Activated T-helper 2 cell treated with anti-CD3 and anti-CD28 coated beads, Interferon-gamma antibody, Interleukin-2, Interleukin-4, amounts not matched to agents 10 μg/mL and 5 μg/mL and 100 μg/mL, durations not matched to agents 14 hours and 24 hours and 36 hours (primary cell): ENCODE results near the gene NDUFB4. TPM values are rescaled to one million over a fixed set of nuclear protein-coding genes. Genes with fewer than 3 reads are reported as not detected.
"Not testable (repeated sequence)": the region's sequence is repeated elsewhere in the genome, so short reads cannot be mapped to it uniquely, and the experiment has no call there.

Source experiments
- DNase-seq: peaks from one replicate; pipeline ENCODE4 v3.0.0; 2021; ENCODE audit warnings: low spot score
- H3K27ac Mint-ChIP-seq: one replicate; pipeline ENCODE4 v1.8.0; 2021; ENCODE audit warnings: mixed read lengths
- H3K27me3 Mint-ChIP-seq: one replicate; pipeline ENCODE4 v1.8.0; 2021; ENCODE audit warnings: low read depth, mixed read lengths
- H3K36me3 Mint-ChIP-seq: one replicate; pipeline ENCODE4 v1.8.0; 2021; ENCODE audit warnings: low read depth, mixed read lengths
- H3K4me1 Mint-ChIP-seq: one replicate; pipeline ENCODE4 v1.8.0; 2021; ENCODE audit warnings: low read depth, mixed read lengths
- H3K4me3 Mint-ChIP-seq: one replicate; pipeline ENCODE4 v1.8.0; 2021; ENCODE audit warnings: low read depth, mild to moderate bottlenecking, moderate library complexity, mixed read lengths
- H3K9me3 Mint-ChIP-seq: one replicate; pipeline ENCODE4 v1.8.0; 2021; ENCODE audit warnings: mixed read lengths
- intact Hi-C: fragments of 100-400 bp; cut with micrococcal nuclease; formaldehyde crosslinking; loops from one replicate; pipeline ENCODE4 v1.15.1; 2023
- total RNA-seq: library from RNA; stranded (reverse); gene quantifications from 2 replicates; pipeline ENCODE4 v1.2.3, GENCODE V29; 2022

Gene NDUFB4
- total RNA-seq, 1 donor from 2014 or later = 154 TPM

GRCh38 chr3:120623727-120624093 is 27.6 kb downstream of the NDUFB4 start:
- intact Hi-C loops = loop anchor here (2.0 kb wide), 1 partner anchor 171 kb away; no protein-coding TSS in a partner anchor
- Mint-ChIP-seq H3K27me3 (no peaks in the 10 kb centered on the region), H3K4me3 (no peak overlapping the region), H3K9me3 (peaks cover 13% of the 10 kb centered on the region), H3K27ac (no peak overlapping the region), H3K4me1 (no peaks in the 10 kb centered on the region), H3K36me3 (no peaks in the 10 kb centered on the region)
- DNase-seq = no peak

DNA sequence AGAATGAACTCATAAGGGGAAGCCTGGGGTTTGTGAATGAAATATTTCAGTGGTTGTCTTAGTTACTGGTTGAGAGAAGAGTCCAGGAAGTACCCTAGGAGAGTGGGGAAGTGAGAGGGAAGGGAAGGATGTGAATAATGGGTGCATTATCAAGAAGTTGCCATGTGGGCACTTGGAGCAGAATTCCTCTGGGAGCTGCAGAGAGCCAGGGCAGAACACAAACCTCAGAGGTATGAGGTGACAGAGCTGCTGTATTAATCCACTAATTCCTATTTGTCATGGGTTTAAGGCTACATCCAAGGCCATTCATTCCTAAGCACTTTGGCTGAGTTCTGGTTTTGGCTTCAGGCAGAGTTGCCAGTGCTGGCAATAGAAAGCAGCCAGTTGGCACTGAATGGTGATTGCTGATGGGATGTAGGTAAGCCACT is 29.0 kb downstream of the NDUFB4 start:
- no peak for DNase-seq
- intact Hi-C loops = no loop called here
- H3K9me3 Mint-ChIP-seq = peaks cover 13% of the 10 kb centered on the region
- no peaks in the 10 kb centered on the region for H3K36me3 Mint-ChIP-seq
- no peak overlapping the region for H3K4me3 Mint-ChIP-seq
- H3K4me1 Mint-ChIP-seq = no peaks in the 10 kb centered on the region
- no peaks in the 10 kb centered on the region for H3K27me3 Mint-ChIP-seq
- no peak overlapping the region for H3K27ac Mint-ChIP-seq

GRCh38 chr3:120634539-120634938 is 38.4 kb downstream of the NDUFB4 start:
- no peaks in the 10 kb centered on the region for H3K36me3 Mint-ChIP-seq
- H3K4me3 Mint-ChIP-seq = no peak overlapping the region
- DNase-seq = no peak
- H3K27ac Mint-ChIP-seq = no peak overlapping the region
- H3K4me1 Mint-ChIP-seq = no peaks in the 10 kb centered on the region
- intact Hi-C loops = no loop called here
- H3K9me3 Mint-ChIP-seq = no peaks in the 10 kb centered on the region
- H3K27me3 Mint-ChIP-seq = no peaks in the 10 kb centered on the region

- DNase-seq = no peak
- no peak overlapping the region for H3K4me3 Mint-ChIP-seq
- intact Hi-C loops = no loop called here
- no peaks in the 10 kb centered on the region for H3K36me3 Mint-ChIP-seq
- no peak overlapping the region for H3K27ac Mint-ChIP-seq
- H3K9me3 Mint-ChIP-seq = no peaks in the 10 kb centered on the region
- H3K4me1 Mint-ChIP-seq = peaks cover 2% of the 10 kb centered on the region
- no peaks in the 10 kb centered on the region for H3K27me3 Mint-ChIP-seq
Observed at GRCh38 chr3:120636795-120637401, 40.8 kb downstream of the NDUFB4 start.

- H3K4me3 Mint-ChIP-seq = no peak overlapping the region
- H3K9me3 Mint-ChIP-seq = no peaks in the 10 kb centered on the region
- DNase-seq = no peak
- H3K27ac Mint-ChIP-seq = no peak overlapping the region
- H3K4me1 Mint-ChIP-seq = peaks cover 2% of the 10 kb centered on the region
- H3K27me3 Mint-ChIP-seq = no peaks in the 10 kb centered on the region
- H3K36me3 Mint-ChIP-seq = no peaks in the 10 kb centered on the region
- intact Hi-C loops = no loop called here
Observed at GRCh38 chr3:120637851-120638559, 41.9 kb downstream of the NDUFB4 start.

GRCh38 chr3:120638820-120639219 is 42.7 kb downstream of the NDUFB4 start:
- H3K27ac Mint-ChIP-seq, intact Hi-C loops, H3K9me3 Mint-ChIP-seq, H3K4me3 Mint-ChIP-seq, H3K4me1 Mint-ChIP-seq, H3K36me3 Mint-ChIP-seq, DNase-seq, H3K27me3 Mint-ChIP-seq: not testable (repeated sequence)

DNA sequence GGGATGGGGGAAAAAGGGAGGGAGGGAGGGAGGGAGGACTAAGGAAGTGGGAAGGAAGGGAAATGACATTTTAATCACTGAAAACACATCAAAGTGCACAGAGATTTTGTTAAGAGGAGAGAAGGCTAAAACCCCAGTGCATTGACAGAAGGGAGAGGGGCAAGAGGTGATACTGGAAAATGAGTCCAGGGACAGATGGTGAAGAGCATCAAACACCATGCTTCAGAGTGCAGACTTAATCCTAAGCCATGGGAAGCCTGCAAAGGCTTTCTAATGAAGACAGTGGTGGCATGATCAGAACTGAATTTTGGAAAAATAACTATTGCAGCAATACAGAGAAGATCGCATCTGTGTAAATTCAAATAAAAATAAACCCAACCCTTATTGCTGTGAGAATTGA is 44.1 kb downstream of the NDUFB4 start:
- no peak for DNase-seq
- H3K4me3 Mint-ChIP-seq = no peak overlapping the region
- no peak overlapping the region for H3K27ac Mint-ChIP-seq
- H3K4me1 Mint-ChIP-seq = peaks cover 2% of the 10 kb centered on the region
- no peaks in the 10 kb centered on the region for H3K36me3 Mint-ChIP-seq
- H3K9me3 Mint-ChIP-seq = no peaks in the 10 kb centered on the region
- intact Hi-C loops = no loop called here
- no peaks in the 10 kb centered on the region for H3K27me3 Mint-ChIP-seq

DNA sequence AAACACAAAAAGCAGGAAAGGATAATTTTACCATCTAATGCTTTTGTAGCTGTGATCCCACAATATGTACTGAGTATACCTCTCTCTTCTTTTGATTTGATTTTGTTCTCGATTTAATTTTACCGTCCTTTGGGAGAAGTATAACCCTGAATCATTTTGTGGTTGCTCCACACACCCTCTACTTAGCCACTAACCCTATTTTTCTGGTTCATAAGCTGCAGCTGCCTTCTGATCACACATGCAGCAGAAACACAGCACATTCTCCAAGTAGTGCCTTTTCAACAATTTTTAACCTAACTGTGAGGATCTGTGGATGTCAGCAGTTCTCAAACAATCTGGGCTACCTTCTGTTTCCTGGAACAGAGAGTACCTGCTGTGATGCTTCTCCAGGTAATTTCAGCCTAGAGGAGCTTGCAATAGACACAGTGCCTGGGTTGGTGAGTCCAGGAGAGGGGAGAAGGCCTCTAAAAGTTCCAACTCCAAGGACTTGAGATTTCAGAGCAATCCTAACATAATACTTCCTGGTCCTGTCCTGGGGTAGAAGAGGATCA is 45.6 kb downstream of the NDUFB4 start:
- no peaks in the 10 kb centered on the region for H3K36me3 Mint-ChIP-seq
- DNase-seq = no peak
- H3K27me3 Mint-ChIP-seq = no peaks in the 10 kb centered on the region
- peaks cover 2% of the 10 kb centered on the region for H3K4me1 Mint-ChIP-seq
- intact Hi-C loops = no loop called here
- H3K27ac Mint-ChIP-seq = no peak overlapping the region
- H3K4me3 Mint-ChIP-seq = no peak overlapping the region
- H3K9me3 Mint-ChIP-seq = no peaks in the 10 kb centered on the region

GRCh38 chr3:120642368-120642948 is 46.3 kb downstream of the NDUFB4 start:
- no peaks in the 10 kb centered on the region for H3K9me3 Mint-ChIP-seq
- intact Hi-C loops = no loop called here
- H3K36me3 Mint-ChIP-seq = no peaks in the 10 kb centered on the region
- H3K4me3 Mint-ChIP-seq = no peak overlapping the region
- no peak for DNase-seq
- no peak overlapping the region for H3K27ac Mint-ChIP-seq
- H3K4me1 Mint-ChIP-seq = peaks cover 2% of the 10 kb centered on the region
- no peaks in the 10 kb centered on the region for H3K27me3 Mint-ChIP-seq

GRCh38 chr3:120645083-120645845 is 49.1 kb downstream of the NDUFB4 start:
- no peak for DNase-seq
- Mint-ChIP-seq H3K4me3 (no peak overlapping the region), H3K4me1 (no peaks in the 10 kb centered on the region), H3K27me3 (no peaks in the 10 kb centered on the region), H3K36me3 (no peaks in the 10 kb centered on the region), H3K27ac (no peak overlapping the region), H3K9me3 (no peaks in the 10 kb centered on the region)
- intact Hi-C loops = no loop called here

DNA sequence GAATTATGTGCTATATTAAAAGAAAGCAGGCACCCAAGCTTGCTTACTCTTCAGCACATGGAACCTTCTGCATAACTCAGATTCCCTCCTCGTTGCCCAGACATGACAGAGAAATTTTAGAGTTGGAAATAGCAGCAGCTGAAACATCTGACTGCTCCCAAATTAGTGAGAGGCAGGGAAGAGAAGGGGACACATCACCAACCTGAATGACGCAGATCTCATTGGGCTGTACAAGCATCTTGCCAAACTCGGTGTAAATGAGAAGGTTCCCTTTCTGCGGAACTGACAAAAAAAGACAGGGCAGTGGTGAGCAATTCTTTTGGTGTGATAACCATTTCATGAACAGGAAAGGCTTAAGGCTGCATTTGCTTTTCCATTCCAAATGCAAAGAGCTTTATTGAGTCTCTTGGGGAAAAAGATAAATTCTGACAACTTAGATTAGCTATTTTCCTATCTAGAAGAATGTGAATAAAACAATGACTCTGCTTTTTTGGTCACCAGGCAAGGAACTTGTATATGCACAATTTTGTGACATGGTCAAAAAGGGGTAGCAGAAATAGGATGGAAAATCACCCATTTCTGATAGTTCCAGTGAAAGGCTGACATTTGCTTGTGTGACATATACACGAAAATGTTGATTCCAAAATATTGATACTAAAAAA is 50.8 kb downstream of the NDUFB4 start:
- no peaks in the 10 kb centered on the region for H3K27me3 Mint-ChIP-seq
- no peak for DNase-seq
- no peaks in the 10 kb centered on the region for H3K9me3 Mint-ChIP-seq
- H3K36me3 Mint-ChIP-seq = no peaks in the 10 kb centered on the region
- H3K4me3 Mint-ChIP-seq = no peak overlapping the region
- no peak overlapping the region for H3K27ac Mint-ChIP-seq
- H3K4me1 Mint-ChIP-seq = no peaks in the 10 kb centered on the region
- intact Hi-C loops = no loop called here

- H3K4me1 Mint-ChIP-seq = no peaks in the 10 kb centered on the region
Observed at GRCh38 chr3:120648290-120648689, 52.2 kb downstream of the NDUFB4 start.

More at GRCh38 chr3:120648290-120648689, 52.2 kb downstream of the NDUFB4 start:
- no peak overlapping the region for H3K4me3 Mint-ChIP-seq
- intact Hi-C loops = no loop called here
- H3K27me3 Mint-ChIP-seq = no peaks in the 10 kb centered on the region
- H3K27ac Mint-ChIP-seq = no peak overlapping the region
- H3K9me3 Mint-ChIP-seq = no peaks in the 10 kb centered on the region
- H3K36me3 Mint-ChIP-seq = no peaks in the 10 kb centered on the region
- DNase-seq = no peak
